Activated CD4-positive, alpha-beta T cell treated with anti-CD3 and anti-CD28 coated beads, Interleukin-2, amount 50 U/mL, for 24 hours (primary cell): ENCODE measurements around the gene ONECUT1.
A peak's percentile ranks its signal among the peaks of the same experiment; 100 is the strongest.

Source experiments
- DNase-seq, 2 donors: peaks; one replicate each; pipeline ENCODE4 v3.0.0-alpha.2; 2020; ENCODE audit warnings: low read depth in 1 of 2, low spot score in 1 of 2

ONECUT1 gene

DNA sequence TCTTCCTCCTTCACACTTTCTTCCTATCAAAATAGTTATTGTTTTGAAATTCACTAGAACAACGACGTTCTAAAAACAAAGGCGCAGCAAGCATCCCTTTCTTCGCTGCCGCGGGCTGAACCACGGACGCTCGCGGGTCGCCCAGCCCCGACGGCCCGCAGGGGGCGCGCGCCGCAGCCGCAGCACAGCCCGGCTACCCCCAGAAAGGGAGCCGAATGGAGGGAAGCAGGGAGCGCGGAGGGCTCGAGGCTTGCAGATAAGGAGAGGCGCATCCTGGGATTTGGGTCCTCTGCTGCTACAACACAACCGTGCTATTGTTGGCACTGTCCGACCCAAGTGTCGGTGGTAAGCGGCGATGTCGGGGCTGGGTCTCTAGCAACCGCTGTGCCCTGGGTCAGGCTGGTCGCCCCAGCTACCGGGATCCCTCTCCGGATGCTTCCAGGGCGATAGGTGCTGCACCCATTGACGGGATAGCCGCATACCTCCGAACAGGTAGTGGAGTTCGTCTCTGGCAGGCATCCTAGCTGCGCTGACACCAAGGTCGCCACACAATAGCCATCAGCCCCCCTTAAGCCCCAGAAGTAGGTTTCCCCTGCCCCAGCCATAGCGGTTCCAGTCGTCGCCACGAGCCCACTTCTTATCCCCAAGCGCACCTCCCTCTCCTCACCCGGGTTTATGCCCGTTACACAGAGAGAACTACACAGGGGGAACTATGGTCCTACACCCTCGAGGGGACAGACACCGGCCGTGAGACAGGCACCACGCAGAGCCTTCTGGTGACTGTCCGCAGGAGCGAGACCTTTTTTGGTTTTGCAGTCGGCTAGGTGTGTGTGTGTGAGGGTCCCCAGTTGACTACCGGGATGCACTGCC, 6.0 kb downstream of the ONECUT1 start:
- DNase-seq = no peak

- DNase-seq = no peak
These were observed 6.8 kb downstream of the ONECUT1 start for GRCh38 chr15:52783191-52783829.

- no peak for DNase-seq
These were observed 7.6 kb downstream of the ONECUT1 start for GRCh38 chr15:52782514-52782913.

GRCh38 chr15:52780172-52780980, 9.8 kb downstream of the ONECUT1 start:
- peak in 1 of 2 donors; percentile 40 for DNase-seq

DNA sequence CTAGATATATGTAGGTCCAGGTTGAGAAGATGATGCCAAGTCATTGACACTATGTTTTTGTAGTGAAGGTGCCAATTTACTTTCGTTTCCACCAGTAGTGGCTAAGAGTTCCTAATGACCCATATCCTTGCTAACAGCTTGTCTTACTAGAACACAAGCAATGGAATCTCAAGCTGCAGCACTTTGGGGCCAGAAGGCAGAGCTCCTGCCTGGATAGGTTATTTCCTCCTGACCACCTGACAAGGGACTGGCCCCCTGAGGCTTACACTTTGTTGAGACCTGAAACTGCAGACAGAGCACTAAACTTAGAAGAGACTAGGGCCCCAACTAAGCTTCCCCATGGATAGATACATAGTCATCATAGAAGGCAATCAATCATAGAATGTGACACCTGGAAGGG, 11.7 kb downstream of the ONECUT1 start:
- DNase-seq = no peak

- no peak for DNase-seq
These were observed 17.4 kb downstream of the ONECUT1 start for GRCh38 chr15:52772766-52773165.

- DNase-seq = no peak
These were observed 24.4 kb downstream of the ONECUT1 start for GRCh38 chr15:52765785-52766184.

GRCh38 chr15:52764731-52765130, 25.4 kb downstream of the ONECUT1 start:
- no peak for DNase-seq

GRCh38 chr15:52762621-52763020, 27.5 kb downstream of the ONECUT1 start:
- no peak for DNase-seq

- DNase-seq = no peak
These were observed 29.6 kb downstream of the ONECUT1 start for GRCh38 chr15:52760562-52760961.

- DNase-seq = no peak
These were observed 30.2 kb downstream of the ONECUT1 start for GRCh38 chr15:52759969-52760368.

- DNase-seq = no peak
These were observed 32.6 kb downstream of the ONECUT1 start for GRCh38 chr15:52757496-52757895.

DNA sequence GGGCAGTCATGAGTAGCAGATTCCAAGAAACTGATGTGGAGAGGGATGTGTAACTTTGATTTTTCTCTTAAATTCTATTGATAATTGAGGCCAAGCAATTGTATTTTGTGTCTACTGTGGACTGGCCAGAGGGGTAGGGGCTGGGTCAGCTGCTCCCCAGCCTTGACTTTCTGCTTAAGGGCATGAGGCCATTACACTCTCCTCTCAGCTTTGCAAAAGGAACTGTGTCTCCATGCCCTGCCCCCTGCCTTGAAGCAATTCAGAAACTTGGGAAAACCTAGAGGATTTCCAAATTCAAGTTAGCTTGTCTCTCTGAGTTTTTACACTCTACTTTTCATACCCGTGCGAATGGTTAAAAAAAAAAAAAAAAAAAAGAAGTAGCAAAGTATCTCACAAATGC, 38.6 kb downstream of the ONECUT1 start:
- no peak for DNase-seq

- DNase-seq = no peak
These were observed 40.9 kb downstream of the ONECUT1 start for GRCh38 chr15:52749258-52749657.

GRCh38 chr15:52746162-52746757, 43.9 kb downstream of the ONECUT1 start:
- no peak for DNase-seq

GRCh38 chr15:52745326-52746161, 44.6 kb downstream of the ONECUT1 start:
- no peak for DNase-seq

DNA sequence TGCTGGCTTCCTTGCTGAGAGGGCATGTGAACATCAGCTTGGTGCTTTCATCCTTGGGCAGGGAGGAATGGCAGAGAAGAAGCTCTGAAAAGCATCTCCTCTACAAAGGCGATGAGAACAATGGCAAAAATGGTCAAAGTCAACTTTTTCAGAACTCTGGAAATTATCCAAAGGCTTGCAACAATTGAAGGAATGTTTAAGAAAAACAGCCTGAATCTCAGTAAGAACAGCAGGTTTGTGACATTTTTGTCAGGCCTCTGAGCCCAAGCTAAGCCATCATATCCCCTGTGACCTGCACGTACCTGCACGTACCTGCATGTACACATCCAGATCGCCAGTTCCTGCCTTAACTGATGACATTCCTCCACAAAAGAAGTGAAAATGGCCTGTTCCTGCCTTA, 51.8 kb downstream of the ONECUT1 start:
- DNase-seq = no peak

DNA sequence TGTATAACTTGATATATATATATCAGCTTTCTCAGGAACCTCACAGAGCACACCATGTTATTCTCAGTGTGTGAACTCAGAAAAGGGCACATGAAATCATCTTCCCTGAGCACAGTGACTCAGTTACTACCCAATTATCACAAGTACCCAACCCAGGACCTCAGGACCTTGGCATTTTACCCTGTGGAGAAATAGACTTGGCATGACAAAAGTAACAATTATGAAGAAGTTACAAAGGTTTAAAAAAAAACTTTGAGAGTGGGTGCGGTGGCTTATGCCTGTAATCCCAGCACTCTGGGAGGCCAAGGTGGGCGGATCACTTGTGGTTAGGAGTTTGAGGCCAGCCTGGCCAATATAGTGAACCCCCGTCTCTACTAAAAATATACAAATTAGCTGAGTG, 52.4 kb downstream of the ONECUT1 start:
- DNase-seq = no peak

- peak; percentile 25 to 80 for DNase-seq
These were observed 54.7 kb downstream of the ONECUT1 start for GRCh38 chr15:52735231-52736089.

- DNase-seq = no peak
These were observed 55.8 kb downstream of the ONECUT1 start for GRCh38 chr15:52734329-52734728.
